ENCODE results near the gene NLGN1.

DNA sequence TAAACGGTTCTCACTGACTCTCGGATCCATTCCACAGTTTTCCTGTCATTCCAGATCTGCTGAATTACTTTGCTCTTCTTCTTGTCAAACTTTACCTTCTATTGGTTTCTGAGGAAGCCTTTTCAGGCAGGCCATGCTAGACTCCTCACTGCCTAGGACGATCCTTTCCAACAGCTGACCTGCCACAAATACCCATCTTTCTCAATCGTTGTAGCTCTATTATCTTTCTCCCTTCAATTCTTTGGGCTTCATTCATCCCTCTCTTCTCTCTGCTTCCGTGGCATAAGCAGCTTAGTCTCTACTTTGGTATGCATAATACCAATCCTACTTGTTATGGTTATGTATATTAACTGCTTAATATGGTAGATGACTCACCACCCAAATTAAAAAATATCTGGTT, 421.8 kb downstream of the NLGN1 start:
- TF ChIP-seq TCF12 (IDR thresholded peaks at IDR 0.05; ENCODE audit: low read depth, low read length) (no peak), CEBPB (IDR thresholded peaks at IDR 0.05; ENCODE audit: low read depth, low read length) (no peak), NANOG (IDR thresholded peaks at IDR 0.05; ENCODE audit: insufficient read depth, low read depth, low read length, poor library complexity, severe bottlenecking) (no peak), GABPA (IDR thresholded peaks at IDR 0.05; ENCODE audit: borderline replicate concordance, insufficient read depth, low read length) (no peak), SP1 (IDR thresholded peaks at IDR 0.05; ENCODE audit: low read depth, low read length) (no peak), POLR2A (IDR thresholded peaks at IDR 0.05; ENCODE audit: control extremely low read depth in 1 of 2, low read depth in 2 of 2, low read length in 2 of 2) (no peak), EP300 (IDR thresholded peaks at IDR 0.05; ENCODE audit: borderline replicate concordance in 1 of 2, low read depth in 2 of 2, low read length in 2 of 2) (no peak), HDAC2 (IDR thresholded peaks at IDR 0.05; ENCODE audit: borderline replicate concordance in 1 of 2, low read depth in 2 of 2, low read length in 2 of 2) (no peak)
- TF ChIP-seq, protein P1, sequence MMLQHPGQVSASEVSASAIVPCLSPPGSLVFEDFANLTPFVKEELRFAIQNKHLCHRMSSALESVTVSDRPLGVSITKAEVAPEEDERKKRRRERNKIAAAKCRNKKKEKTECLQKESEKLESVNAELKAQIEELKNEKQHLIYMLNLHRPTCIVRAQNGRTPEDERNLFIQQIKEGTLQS (IDR thresholded peaks at IDR 0.05; ENCODE audit: insufficient read depth, low read depth, low read length), result no peak
- TF ChIP-seq, protein P2, sequence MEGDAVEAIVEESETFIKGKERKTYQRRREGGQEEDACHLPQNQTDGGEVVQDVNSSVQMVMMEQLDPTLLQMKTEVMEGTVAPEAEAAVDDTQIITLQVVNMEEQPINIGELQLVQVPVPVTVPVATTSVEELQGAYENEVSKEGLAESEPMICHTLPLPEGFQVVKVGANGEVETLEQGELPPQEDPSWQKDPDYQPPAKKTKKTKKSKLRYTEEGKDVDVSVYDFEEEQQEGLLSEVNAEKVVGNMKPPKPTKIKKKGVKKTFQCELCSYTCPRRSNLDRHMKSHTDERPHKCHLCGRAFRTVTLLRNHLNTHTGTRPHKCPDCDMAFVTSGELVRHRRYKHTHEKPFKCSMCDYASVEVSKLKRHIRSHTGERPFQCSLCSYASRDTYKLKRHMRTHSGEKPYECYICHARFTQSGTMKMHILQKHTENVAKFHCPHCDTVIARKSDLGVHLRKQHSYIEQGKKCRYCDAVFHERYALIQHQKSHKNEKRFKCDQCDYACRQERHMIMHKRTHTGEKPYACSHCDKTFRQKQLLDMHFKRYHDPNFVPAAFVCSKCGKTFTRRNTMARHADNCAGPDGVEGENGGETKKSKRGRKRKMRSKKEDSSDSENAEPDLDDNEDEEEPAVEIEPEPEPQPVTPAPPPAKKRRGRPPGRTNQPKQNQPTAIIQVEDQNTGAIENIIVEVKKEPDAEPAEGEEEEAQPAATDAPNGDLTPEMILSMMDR (IDR thresholded peaks at IDR 0.05; ENCODE audit: control extremely low read depth in 1 of 3, insufficient read depth in 1 of 3, low read depth in 1 of 3, low read length in 3 of 3), result no peak
- TF ChIP-seq, protein P3, sequence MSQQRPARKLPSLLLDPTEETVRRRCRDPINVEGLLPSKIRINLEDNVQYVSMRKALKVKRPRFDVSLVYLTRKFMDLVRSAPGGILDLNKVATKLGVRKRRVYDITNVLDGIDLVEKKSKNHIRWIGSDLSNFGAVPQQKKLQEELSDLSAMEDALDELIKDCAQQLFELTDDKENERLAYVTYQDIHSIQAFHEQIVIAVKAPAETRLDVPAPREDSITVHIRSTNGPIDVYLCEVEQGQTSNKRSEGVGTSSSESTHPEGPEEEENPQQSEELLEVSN (IDR thresholded peaks at IDR 0.05), result no peak
